ENCODE results near the gene ACTG1. TPM values are rescaled to one million over a fixed set of nuclear protein-coding genes. Genes with fewer than 3 reads are reported as not detected.

The ACTG1 gene
- total RNA-seq, 2 donors from 2014 or later: 3,767 to 4,413 TPM

DNA sequence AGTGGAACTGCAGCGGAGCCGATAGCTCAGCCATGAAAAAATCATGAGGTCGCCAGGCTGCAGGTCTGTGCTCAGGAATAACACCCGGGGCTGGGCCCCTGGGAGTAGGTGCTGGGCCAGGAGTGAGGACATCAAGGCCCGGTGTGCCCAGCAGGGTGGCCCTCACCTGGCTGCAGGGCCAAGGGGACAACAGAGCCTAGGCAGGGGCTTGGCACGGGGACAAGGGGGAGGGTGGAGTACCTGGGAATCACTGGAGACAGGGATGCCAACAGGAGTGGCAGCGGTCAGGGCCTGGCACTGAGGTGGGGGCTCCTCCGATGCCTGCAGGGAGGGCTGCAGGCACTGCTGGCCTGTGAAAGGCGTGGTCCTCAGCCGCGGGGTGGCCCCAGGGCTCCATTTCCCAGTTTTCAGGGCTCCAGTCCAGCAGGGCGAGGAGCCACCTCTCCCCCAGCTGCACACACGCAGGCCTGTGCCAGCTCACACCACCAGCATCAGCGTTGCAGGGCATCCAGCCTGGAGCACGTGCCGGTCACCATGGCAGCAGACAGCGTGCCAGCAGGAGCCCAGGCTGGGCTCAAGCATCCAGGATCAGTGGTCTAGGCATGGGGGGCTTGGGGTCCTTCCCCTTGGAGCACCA lies 10.9 kb upstream of the ACTG1 start:
- no peak for DNase-seq
- ATAC-seq: no peak
- intact Hi-C loops (cut with DNase I, micrococcal nuclease): loop anchor here in 1 of 2 donors (10.0 kb wide), 1 partner anchor 81 kb away; no protein-coding TSS in a partner anchor

DNA sequence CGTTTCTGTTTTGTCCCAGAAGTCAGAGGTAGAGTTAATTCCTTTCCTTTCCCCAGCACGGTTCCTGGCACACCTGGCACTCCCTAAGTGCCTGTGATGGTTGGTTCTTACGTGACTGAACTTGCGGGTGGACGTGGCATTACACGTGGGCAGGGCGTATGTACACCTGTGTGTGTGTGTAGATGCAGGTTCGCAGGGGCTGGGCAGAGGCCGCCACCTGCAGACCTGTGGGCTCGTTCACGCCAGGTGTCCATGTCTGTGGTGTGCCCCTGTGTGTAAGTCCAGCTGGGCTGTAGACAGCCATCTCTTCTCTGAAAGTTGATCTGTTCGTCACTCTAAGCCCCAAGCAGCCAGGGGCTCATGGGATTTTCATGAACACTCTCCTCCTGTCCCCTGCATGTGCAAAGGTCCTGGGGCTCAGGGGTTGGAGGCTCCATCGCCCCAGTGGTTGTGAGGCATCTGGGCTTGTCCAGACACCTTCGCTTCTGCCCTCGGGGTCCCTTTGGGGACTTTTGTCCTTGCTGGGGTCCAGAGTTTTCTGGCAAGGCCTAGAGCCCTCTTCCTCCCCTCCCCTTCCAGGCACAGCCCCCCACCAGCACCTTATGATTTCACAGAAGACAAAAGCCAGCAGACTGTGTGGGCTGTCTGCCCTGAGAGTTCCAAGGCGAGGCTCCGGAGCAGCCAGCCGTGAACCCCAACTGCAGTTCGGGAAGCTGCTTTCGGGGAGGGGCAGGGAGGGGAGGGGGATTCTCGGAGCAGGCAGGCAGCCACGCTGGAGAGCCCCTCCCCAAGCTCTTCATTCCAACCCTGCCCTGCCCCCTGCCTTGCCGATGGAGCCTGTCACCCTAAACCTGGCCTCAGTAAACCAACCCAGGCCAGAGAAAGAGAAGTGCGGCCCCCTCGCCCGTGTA lies 10.1 kb upstream of the ACTG1 start:
- DNase-seq (no peak), ATAC-seq (no peak)
- intact Hi-C loops (cut with DNase I, micrococcal nuclease): loop anchor here in 1 of 2 donors (10.0 kb wide), 1 partner anchor 82 kb away; no protein-coding TSS in a partner anchor

DNA sequence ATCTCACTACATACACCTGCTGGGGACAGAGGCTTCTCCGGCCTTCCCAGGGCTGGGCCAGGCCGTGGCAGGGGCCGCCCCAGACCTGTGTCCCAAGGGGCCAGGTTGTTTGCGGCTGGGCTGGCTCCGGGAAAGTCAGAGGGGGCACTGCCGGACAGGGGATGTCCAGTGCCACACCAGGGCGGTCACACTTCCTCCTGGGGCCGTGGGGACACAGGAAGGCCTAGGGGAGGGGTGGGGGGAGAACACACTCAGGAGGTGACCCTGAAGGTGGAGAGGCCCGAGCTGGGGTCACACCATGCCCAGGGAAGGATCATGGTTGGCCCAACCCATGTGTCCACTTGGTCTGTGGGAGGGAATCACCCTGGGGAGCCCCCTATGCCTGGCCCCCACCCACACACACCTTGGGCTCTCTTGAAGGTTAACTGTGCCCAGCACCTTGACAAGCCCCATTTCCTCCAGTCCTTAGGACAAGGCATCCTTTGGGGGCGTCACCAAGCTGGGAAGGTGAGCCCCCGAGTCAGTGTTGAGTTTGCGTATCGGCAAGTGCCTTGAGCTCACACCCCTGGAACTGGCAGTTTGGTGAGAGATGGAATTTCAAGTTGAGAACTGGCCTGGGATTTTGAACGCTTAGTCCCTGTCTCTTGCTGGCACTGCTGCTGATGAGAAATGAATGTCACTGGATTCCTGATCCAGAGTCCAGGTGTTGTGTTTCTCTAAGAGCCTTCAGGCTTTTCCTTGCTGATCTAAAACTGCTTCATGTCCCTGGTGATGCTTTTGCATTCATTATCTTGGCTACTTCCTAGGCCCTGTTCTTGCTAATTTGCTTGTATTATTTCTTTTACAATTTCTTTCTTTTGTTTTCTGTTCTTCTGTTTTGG lies 7.7 kb upstream of the ACTG1 start:
- intact Hi-C loops (cut with DNase I, micrococcal nuclease): loop anchor here in 1 of 2 donors (10.0 kb wide), 1 partner anchor 85 kb away; no protein-coding TSS in a partner anchor
- peak; percentile 3 for ATAC-seq
- DNase-seq: no peak

DNA sequence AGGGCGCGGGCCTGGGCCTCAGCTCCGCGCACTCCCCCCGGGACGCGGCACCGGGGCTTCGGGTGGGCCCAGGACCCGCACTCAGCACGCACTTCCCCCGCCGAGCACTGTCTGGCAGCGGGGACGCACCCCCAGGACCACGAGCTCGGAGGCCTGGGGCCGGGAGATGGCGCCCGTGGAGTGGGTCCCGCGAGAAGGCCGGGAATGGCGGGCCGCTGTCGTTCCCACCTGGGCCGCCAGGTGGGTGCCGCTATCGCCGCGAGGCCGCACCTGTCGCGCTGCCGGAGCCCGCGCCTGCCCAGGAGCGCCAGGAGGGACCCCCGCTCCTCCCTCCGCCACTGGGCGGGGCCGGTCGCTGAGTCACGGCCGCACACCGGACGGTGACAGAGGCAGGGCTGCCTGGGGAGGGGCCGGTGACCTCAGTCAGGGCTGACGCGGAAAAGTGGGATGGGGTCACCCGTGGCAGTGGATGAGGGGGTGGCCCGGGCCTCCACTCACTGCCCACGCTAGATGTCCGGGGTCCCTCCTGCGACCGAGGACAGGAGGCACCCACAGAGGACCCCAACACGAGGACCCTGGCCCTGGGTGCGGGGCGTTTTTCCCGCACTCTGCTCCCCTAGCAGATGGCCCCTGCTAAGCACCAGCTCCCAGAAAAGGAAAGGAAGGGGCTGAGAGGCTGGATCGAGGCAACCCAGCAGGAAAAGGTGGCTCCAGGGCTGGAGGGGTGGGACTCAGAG lies 6.9 kb upstream of the ACTG1 start:
- DNase-seq (peak; percentile 81 to 83), ATAC-seq (peak; percentile 61)
- intact Hi-C loops (cut with DNase I, micrococcal nuclease): loop anchor here in 1 of 2 donors (10.0 kb wide), 1 partner anchor 85 kb away; no protein-coding TSS in a partner anchor

DNA sequence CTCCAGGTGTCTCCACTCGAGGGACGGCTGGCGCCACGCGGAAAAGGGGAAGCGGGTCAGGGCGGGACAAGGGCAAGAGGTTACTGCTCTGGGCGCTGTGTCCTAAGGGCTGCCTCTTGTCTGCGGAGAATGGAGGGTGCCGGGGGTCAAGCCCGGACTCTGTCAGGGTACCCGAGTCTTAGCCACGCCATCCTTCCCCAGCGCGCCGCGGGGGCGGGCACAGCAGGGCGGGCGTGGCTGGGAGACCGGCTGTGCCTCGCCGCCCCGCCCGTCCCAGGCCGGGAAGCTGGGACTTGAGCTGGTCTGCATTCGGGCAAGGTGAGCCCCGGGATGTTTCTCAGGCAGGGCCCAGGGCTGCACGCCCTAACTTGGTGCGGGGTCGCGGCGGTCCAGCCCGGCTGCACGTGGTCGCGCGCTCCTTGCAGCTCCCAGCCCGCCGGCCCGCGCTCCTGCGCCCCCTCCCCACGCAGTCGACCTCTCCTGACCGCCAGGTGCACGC lies 6.2 kb upstream of the ACTG1 start:
- intact Hi-C loops (cut with DNase I, micrococcal nuclease): no loop called here
- DNase-seq: peak; percentile 74 to 79
- peak; percentile 60 for ATAC-seq

DNA sequence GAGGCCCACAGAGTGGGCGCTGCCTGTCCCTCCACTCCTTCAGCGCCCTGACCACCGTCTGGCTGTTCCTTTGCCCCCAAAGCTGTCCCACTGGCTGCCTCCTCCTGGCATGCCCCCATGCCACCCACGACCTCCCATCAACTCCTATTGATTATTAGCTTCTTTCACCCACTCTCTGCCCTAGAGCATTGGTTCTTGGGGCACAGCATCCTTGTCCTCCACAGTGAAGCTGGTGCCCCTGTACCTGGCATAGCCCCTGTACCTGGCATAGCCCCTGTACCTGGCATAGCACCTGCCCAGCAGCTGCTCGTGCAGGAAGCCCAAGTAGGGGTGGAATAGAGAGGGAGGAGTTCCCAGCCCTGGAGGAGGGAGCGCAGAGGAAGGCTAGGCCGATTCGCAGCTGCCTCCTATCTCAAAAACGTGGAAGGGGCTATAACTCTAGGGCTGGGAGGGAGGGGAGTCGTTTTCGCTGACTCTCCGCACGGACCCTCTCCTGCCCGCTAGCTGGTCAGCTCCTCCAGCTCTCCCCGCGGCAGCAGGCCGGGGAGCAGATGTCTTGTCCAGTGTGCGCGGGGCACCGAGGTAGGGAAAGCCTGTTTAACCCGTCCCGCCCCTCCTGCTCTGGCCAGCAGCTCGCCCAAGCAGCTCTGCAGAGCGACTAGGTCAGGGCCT lies 5.7 kb upstream of the ACTG1 start:
- intact Hi-C loops (cut with DNase I, micrococcal nuclease): no loop called here
- DNase-seq (no peak), ATAC-seq (peak; percentile 1)

DNA sequence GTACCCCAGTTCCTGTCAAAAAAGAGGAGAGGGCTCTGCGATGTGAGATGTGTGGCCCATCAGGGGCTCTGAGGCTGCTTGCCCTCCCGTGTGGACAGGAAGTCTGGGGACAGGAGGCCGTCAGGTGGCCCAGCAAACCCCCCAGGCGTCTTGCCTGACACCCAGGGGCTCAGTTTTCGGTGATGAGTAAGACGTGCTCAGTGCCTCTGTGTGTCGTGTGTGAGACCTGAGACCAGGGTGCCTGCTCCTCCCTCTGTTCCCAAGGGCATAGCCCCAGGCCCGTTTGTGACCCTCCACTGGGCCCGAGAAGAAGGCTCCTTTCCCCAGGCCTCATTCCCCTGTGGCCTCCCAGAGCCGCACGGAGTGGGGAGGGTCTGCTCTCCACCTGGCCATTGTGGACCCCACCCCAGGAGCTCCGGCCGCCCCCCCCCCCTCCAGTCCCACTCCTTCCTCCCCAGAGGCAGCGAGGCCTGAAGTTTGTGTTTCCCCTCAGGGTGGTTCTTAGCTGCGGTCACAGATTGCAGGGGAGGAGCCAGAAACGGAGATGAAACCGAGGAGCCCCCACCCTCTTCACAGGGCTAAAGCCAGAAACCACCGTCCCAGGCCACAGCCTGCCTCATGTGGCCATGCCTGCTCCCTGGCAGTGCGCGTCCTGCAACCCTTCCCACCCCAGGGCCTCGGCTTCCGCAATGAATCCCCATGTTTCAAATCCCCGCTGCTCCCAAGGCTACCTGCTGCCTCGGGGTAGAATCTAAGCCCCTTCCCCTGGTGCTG lies 4.9 kb upstream of the ACTG1 start:
- DNase-seq (peak; percentile 46 to 65), ATAC-seq (no peak)
- intact Hi-C loops (cut with DNase I, micrococcal nuclease): no loop called here

DNA sequence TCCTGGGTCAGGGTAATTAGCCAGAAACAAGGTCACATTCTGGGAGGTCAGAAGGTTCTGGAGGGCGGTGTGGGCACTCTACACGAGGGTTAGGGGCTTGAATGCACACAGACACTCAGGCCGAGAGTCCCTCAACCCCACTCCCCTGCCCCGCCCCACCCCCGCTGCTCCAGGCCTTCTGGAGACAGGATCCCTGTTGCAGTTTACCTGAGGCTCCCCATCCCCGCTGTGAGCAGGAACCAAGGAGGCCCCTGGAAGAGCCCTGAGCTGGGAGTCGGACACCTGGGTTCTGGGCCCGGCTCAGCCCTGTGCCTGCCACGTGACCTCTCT lies 4.4 kb upstream of the ACTG1 start:
- intact Hi-C loops (cut with DNase I, micrococcal nuclease): no loop called here
- DNase-seq: peak; percentile 23 to 26
- no peak for ATAC-seq

DNA sequence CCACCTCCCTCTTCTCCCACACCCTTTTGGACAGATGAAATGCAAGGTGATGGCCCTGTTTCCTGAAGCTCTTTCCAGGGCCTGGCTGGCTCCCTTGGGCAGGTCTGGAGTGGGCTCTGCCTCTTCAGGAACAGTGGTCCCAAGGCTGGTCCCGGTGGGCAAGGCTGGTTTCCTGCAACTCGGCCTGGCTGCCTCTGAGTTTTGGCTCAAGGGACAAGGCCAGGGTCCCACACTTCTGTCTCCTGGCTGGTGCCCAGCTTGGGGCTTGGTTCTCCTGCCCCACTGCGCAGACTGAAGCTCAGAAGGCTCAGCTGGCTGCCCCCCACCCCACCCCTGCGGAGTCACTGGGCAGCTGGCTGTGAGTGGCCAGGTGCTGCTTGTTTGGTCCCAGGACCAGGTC lies 3.8 kb upstream of the ACTG1 start:
- intact Hi-C loops (cut with DNase I, micrococcal nuclease): no loop called here
- no peak for ATAC-seq
- DNase-seq: peak; percentile 28 to 31

DNA sequence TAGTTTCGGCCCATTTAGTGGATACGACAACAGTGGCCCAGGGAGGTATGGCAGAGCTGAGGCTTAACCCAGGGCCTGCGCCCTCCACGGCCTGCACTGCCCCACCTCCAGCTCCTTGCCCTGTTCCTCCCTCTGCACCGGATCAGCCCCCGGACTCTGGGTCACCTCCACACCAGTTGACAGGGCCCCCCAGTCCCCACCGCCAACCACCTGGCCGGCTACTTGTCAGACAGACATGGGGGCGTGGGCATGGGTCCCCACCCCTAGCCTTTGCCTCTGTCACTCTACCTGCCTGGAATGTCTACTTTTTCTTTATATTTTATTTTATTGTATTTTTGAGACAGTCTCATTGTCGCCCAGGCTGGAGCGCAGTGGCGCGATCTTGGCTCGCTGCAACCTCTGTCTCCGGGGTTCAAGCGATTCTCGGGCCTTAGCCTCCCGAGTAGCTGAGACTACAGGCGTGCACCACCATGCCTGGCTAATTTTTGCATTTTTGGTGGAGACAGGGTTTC lies 3.0 kb upstream of the ACTG1 start:
- intact Hi-C loops (cut with DNase I, micrococcal nuclease): no loop called here
- no peak for ATAC-seq
- DNase-seq: peak; percentile 41 to 55

DNA sequence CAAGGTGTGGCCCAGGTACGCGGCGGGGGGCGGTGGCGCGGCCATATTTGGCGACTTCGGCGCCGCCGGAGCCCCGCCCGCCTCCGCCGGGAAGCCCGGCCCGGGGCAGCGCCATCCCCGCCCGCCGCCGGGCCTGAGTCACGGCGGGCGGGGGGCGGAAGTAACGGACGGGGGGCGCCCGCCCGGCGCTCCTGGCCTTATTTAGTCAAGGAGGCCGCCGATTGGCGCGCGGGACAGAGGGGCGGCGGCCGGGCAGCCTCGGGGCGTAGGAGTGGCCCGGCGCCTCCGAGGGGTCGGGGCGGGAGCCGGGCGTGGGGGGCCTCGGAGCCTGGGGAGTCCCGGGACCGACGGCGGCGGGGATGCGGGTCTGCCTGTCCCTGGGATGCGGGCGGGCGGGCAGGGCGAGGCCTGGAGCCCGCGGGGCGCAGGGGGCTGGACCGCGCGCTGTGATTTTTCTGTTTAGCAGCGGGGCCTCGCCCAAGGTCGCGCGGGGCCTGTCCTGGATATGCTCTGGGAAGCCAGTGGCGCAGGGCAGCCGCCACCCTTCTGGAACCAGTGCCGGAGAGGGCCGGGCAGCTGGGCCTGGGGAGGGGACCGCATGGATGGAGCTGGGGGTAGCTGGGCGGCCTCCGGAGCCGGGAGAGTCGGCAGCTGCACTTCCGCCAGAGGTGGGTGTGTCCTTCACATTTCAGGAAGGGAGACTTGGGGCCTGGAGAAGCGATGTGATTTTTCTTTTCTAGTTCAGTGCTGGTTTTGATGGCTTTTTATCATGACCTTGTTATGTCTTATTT lies 2.3 kb upstream of the ACTG1 start:
- peak; percentile 47 for ATAC-seq
- peak; percentile 86 to 91 for DNase-seq
- intact Hi-C loops (cut with DNase I, micrococcal nuclease): no loop called here

DNA sequence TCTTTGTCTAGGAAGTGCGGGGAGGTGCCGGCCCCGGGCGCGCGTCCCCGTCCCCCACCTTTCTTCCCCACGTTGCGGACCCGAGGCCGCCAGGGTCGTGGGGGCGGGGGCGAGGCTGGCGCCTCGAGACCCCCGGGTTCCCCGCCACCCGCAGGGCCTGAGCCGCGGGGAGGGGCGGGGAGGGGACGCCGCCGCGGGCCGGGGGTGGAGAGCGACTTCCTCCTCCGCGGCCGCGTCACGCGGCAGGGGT lies 1.8 kb upstream of the ACTG1 start:
- no peak for DNase-seq
- intact Hi-C loops (cut with DNase I, micrococcal nuclease): no loop called here
- ATAC-seq: peak; percentile 1

DNA sequence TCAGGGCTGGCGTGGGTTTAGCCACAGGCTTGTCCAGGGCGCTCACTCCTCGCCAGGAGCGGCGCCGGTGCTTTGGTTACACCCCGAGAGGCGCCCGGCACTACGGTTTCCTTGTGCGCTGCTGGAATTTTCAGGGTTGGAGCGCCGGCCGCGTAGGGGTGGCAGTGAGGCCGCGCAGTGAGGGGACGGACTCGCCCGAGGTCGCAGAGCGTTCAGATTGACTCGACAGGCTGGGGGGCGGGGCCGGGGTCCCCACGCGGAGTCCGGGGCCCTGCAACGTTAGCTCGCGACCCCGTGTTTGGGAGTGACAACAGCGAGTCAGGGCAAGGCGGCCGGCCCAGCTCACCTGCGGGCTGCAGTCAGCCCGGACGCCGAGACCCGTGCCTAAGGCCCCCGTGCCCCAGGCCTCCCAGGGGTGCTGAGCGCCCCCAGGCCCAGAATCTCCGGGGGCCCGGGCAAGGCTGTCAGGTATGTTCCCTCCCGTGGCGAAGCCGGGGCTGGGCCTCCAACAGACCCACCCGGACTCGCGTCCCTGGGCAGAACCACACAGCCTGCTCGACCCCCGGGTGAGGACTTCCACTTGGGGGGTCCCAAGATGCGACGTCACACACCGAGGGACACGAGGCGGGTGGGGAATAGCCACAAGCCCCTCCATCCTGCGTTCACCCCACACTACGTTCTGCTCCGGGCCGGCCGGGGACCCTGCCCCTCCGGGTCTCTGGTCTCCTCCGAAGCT lies 1.3 kb upstream of the ACTG1 start:
- intact Hi-C loops (cut with DNase I, micrococcal nuclease): no loop called here
- DNase-seq (peak; percentile 54 to 80), ATAC-seq (peak; percentile 37)

DNA sequence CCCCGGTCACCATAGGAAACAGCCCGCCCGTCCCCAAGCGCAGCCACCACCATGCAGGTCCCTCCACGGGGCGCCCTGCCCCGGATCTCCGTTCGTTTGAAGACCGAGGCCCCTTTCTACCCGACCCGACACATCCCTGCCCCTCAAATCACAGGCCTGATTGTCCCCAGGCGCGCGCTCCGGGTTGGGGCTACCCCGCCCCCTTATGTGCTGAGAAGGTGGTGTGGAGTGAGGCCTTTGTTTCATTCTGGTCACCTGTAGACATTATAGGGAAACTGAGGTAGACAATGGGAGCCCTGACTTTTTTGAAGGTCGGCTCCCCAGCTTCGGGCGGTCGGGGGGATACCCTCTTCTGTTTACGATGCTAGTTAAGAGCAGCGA lies 763 bp upstream of the ACTG1 start:
- DNase-seq: peak; percentile 74 to 77
- intact Hi-C loops (cut with DNase I, micrococcal nuclease): no loop called here
- peak; percentile 27 for ATAC-seq

DNA sequence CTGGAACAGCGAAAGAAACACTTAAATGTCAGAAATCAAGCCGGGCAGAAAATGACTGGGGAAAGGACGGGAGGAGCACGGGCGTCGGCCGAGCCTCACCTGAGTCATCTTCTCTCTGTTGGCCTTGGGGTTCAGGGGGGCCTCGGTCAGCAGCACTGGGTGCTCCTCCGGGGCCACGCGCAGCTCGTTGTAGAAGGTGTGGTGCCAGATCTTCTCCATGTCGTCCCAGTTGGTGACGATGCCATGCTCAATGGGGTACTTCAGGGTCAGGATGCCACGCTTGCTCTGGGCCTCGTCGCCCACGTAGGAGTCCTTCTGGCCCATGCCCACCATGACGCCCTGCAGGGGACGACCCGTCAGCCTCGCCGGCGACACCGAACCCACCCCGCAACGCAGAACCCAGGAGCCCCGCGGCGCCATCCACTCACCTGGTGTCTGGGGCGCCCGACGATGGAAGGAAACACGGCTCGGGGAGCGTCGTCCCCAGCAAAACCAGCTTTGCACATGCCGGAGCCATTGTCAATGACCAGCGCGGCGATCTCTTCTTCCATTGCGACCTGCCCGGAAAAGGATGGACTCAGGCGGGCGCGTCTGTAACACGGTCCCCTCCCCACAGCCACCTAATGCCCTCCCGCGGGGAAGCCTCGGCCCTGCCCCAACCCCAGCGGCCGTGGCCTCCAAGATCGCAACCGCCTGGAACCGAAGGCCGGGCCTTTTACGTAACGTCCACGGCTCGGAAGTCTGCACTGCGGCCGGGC lies 616 bp downstream of the ACTG1 start:
- intact Hi-C loops (cut with DNase I, micrococcal nuclease): no loop called here
- ATAC-seq (peak; percentile 0), DNase-seq (peak; percentile 40 to 50)

All from left colon (tissue), 2 donors.